M059J (cell line): ENCODE results near the gene DUSP16. TPM values are rescaled to one million over a fixed set of nuclear protein-coding genes. Genes with fewer than 3 reads are reported as not detected.
A peak's percentile ranks its signal among the peaks of the same experiment; 100 is the strongest.

Source experiments
- DNase-seq: peaks from one replicate; pipeline ENCODE4 v3.0.0-alpha.2; 2012; ENCODE audit warnings: low read depth
- total RNA-seq: library from RNA; depleted of rRNA; stranded (reverse); fragments of >200 nt; shearing (Covaris generic); gene quantifications from 2 replicates; pipeline ENCODE4 v1.2.3, GENCODE V29; 2014; rRNA removed

The DUSP16 gene
- total RNA-seq, 1 experiment from 2014 or later = 13.3 TPM

DNA sequence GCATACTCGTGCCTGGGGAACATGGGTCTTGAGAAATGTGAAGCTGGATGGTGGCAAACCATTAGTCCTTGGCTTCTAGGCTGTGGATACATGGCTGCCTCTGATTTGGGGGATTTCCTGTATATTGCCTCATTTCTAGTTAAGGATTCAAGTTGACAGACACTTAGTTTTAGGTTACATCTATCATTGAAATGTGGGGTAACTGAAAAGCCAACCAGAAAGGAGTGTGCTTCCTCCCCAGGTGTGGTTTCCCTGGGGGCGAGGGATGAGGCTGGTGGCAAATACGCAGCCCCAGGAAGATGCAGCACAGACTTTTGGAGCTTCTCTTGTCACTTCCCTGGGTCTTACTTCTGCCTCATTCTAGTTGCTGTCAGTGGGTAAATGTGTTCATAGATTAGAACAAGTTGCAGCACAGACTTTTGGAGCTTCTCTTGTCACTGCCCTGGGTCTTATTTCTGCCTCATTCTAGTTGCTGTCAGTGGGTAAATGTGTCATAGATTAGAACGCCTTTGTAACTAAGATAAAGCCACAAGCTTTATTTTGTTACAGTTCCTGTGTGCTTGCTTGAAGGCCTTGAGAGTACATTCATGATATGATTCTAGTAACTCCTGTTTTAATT, 120.7 kb downstream of the DUSP16 start:
- DNase-seq = peak; percentile 73

DNA sequence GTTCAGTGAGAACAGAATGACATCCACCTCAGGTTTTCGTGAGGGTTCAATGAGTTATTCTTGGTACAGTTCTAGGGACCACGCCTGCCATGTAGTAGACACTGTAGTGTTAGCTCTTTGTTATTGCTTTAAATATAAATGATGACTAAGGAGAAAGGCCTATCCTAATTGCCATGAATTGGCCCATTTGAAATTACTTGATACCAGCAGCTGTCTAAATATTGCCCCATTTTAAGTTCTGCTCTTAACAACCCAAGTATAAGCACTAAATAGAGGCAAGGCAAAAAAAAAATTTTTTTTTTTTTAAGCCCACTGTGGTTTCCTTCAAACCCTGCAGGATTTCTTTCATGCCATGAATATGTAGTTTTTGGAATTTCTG, 121.2 kb downstream of the DUSP16 start:
- DNase-seq = no peak

DNA sequence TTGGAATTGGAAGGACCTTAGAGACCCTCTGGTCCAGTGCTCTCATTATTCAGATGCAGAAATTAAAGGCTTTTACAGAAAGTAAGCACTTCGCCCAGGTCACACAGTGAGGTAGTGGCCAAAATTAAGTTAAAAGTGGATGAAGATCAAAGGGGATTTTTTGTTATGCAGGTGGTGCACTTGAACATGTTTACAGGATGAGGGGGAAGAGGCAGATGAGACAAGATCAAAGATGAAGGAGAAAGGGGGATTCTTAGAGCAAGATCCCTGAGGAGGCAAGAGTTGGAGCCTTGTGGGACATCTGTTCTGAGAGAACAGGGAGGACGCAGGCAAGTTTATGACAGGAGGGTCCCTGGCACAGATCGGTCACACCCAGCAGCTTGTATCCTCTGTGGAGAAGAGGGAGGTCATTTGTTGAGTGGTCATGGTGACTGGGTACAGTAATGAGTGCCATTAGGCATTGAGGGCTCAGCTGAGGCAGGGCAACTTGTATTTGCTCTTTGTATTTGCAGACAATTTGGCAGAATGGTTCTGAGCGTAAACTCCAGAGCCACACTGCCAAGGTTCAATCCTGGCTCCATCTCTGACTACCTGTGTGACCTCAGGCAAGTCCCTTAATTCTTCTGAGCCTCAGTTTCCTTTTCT, 121.8 kb downstream of the DUSP16 start:
- DNase-seq = no peak

DNA sequence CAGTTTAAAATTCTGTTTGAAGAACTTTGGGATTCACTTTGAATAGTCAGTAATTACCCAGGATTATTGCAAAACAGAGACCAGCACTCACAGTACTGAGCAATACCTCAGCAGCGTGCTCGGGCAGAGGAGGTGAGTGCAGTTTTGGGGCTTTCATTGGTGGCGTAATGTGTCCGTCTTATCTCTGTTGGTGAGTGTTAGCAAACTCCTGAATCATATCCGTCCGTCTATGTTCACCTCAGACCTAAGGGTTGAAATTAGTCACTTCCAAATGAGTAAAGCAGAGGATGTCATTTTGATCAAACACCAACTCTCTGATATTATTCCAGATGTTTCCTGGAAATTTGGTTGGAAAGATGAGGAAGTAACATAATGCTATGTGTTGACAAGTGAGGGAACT, 123.0 kb downstream of the DUSP16 start:
- no peak for DNase-seq

DNA sequence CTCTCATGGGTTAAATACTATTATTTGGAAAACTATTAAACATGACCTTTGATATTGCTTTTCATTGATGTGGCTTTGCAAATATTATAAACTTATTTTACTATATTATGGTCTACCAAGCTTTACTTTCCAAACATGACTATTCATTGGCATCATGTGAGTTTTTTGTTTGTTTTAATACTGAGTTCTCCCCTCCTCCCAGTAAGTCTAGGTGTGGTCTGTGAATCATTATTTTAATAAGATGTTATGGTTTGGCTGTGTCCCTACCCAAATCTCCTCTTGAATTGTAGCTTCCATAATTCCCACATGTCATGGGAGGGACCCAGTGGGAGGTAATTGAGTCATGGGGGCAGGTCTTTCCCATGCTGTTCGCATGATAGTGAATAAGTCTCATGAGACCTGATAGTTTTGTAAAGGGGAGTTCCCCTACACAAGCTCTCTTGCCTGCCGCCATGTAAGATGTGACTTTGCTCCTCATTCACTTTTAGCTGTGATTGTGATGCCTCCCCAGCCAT, 125.8 kb downstream of the DUSP16 start:
- DNase-seq = no peak

DNA sequence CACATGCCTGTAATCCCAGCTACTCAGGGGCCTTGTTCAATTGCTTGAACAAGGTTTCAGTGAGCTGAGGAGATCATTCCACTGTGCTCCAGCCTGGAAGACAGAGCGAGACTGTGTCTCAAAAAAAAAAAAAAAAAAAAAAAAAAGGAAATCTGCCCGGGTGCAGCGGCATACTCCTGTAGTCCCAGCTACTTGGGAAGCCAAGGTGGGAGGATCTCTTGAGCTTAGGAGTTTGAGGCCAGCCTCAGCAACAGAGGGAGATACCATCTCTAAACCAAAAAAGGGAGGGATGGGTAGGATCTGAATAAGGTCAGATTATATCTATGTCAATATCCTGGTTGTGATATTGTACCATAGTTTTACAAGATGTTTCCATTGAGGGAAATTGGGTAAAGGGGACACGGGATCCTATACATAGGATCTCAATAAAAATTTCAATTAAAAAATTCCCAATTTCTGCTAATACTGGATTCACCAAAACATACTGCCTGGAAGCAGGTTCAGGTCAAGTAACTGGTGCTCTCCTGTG, 129.4 kb downstream of the DUSP16 start:
- DNase-seq = no peak

DNA sequence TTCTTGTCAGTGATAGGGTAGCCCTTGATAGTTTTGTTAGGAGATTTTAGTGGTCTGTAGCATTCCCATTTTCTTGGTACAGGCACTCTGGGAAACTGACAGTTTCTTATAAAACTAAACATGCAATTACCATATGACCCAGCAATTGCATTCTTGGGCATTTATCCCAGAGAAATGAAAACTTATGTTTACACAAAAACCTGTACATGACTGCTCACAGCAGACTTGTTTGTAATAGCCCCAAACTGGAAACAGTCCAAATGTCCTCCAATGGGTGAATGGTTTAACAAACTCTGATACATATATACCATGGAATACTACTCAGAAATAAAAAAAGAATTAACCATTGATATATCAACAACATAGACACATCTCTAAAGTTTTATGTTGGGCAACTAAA, 130.3 kb downstream of the DUSP16 start:
- DNase-seq = peak; percentile 86

DNA sequence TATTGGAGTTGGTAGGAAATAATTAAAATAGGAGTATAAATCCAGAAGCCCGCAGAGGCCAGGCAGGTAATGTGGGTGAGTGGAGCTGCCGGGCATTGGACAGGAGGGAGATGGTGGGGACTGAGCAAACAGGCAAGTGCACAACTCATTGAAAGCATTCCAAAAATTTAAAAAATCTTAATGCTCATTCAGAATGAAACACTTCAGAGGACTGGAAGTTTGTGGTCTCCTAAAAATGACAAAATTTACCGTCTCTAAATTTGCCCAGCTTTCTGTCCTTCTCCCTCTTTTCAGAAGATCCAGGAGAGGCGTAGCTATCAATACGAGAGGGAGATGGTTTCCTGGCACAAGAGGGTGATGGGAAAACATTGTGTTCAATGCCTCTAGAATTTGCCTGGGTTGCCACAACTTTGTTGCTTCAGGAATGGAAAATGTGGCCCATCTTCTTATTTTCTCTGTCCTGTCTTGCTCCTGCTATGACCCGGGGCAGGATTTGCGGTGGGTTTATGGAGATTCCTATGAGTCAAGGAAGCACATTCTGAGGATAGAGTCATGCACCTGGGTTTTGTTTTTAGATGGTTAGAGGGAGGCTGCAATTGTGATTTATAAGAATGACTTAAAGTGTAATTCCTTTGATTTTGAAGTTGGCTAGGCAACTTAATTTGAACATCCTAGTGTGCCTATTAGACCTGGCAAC, 133.6 kb downstream of the DUSP16 start:
- peak; percentile 96 for DNase-seq

DNA sequence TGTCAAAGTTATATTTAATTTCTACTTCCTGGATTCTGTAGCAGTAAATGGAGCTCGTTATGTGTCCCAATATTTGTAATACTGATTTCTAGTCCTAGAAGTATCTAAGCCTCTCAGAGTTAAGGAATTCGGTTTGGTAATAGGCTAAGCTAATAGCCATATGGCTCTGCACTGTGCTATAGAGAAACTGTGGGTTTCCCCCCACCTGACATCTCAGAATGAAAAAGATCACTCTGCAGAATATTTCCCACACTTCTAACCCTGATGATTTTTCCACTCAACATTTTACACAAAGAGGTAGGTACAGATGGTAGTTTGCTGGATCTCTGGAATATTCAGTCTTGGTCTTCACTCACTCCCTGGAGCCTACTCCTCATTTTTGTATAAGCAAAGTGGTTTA, 134.6 kb downstream of the DUSP16 start:
- no peak for DNase-seq

DNA sequence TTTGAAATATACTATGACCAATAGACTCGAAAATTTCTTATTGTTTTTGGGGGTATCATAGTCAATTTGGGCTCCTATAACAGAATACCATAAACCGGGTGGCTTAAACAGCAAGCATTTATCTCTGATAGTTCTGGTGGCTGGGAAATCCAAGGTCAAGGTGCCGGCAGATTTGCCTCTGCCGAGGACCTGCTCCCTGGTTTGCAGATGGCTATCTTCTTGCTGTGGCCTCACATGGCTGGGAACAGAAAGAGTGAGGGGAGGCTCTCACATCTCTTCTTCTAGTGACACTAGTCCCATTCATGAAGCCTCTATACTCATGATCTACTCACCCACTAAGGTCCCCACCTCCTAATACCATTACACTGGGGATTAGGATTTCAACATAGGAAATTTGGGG, 135.1 kb downstream of the DUSP16 start:
- no peak for DNase-seq

DNA sequence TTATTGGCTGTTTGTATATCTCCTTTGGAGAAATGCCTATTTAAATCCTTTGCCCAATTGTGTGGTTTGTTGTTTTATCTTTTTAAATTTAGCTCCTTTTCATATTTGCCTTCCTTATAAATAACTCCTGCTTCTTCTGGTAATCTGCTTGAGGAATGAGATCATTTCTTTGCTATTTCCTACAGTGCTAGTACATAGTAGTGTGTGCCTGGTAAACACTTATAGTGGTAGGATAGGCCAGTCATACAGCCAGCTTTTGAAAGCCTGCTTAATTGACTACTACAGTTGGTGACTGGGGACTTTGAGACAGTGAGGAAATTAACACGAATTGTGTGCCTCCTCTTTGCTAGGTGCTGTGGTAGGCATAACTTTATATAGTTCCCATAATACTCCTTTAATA, 137.0 kb downstream of the DUSP16 start:
- no peak for DNase-seq

DNA sequence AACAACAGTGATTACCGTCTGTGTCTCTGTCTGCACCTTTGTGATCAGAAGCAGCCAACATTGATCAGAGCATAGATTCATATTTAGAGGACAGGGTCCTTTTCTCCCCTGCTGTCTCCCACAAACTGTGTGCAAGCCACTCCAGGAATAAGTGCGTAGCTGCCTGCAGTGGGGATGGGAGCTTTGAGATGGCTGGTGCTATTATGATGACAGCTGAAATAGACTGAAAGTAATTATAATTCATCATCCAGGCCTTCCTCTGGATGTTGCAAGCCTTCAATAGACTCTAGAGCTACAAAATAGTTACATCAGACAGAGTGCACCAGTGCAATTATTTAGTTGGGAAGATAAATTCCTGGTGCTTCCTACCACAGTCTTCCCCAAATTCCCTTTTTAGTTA, 137.7 kb downstream of the DUSP16 start:
- no peak for DNase-seq

Other genes starting within 250 kb of the DUSP16 start
- gene MANSC1, start 212.6 kb downstream of the DUSP16 start, total RNA-seq = 6.6 and 10.3 TPM in 2 replicates
- 5.4 and 11.2 TPM in 2 replicates for gene BORCS5, start 205.8 kb downstream of the DUSP16 start, total RNA-seq
- 22.9 and 37.3 TPM in 2 replicates for gene CREBL2, start 49.0 kb upstream of the DUSP16 start, total RNA-seq
- gene GPR19, start 133.3 kb upstream of the DUSP16 start, total RNA-seq = 5.2 and 7.1 TPM in 2 replicates
- gene CDKN1B, start 154.5 kb upstream of the DUSP16 start, total RNA-seq = 34.8 and 48.4 TPM in 2 replicates
- 16.9 and 18.9 TPM in 2 replicates for gene APOLD1, start 222.8 kb upstream of the DUSP16 start, total RNA-seq